SU-DHL-6 (cell line): ENCODE results near the gene RETN.

ENCODE experiments used
- EZH2phosphoT487 ChIP-seq: fragments of 200-600 bp; sonication (generic), shearing (Covaris generic); conservative IDR thresholded peaks from 2 replicates; pipeline ENCODE4 v1.6.1; 2018; ENCODE audit warnings: mild to moderate bottlenecking, antibody characterized with exemption, low read length, moderate library complexity, mixed read lengths
- TF ChIP-seq, protein P1 (sequence below): fragments of 200-600 bp; sonication (generic); IDR thresholded peaks from one replicate; pipeline ENCODE4 v1.5.1; 2017; ENCODE audit warnings: antibody characterized with exemption, mild to moderate bottlenecking, low read length, moderate library complexity; ENCODE audit not compliant: insufficient read depth, poor library complexity, severe bottlenecking

DNA sequence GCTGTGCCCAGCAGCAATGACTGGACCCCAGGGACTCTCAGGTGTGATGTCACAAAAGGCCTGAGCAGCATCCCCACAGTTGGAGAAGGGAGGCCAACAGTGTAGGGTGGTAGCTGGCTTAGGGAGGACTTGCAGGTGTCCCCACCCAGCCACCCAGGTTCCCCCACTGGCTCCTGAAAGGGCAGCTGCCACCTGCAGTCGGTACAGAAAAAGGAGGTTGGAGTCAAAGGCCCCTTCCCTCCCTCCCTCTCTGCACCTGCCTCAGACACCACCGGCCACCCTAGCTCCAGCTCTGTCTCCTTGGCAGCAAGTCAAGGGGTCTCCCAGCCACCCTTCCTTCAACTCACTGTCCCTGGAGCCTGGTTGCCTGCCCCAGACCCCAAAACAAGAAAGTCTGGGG, 35.2 kb upstream of the RETN start, which contains the start of gene PCP2:
- TF ChIP-seq, protein P1, sequence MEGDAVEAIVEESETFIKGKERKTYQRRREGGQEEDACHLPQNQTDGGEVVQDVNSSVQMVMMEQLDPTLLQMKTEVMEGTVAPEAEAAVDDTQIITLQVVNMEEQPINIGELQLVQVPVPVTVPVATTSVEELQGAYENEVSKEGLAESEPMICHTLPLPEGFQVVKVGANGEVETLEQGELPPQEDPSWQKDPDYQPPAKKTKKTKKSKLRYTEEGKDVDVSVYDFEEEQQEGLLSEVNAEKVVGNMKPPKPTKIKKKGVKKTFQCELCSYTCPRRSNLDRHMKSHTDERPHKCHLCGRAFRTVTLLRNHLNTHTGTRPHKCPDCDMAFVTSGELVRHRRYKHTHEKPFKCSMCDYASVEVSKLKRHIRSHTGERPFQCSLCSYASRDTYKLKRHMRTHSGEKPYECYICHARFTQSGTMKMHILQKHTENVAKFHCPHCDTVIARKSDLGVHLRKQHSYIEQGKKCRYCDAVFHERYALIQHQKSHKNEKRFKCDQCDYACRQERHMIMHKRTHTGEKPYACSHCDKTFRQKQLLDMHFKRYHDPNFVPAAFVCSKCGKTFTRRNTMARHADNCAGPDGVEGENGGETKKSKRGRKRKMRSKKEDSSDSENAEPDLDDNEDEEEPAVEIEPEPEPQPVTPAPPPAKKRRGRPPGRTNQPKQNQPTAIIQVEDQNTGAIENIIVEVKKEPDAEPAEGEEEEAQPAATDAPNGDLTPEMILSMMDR: no peak
- TF ChIP-seq EZH2phosphoT487: no peak
